ENCODE measurements around the gene FICD. TPM values are rescaled to one million over a fixed set of nuclear protein-coding genes. Genes with fewer than 3 reads are reported as not detected.

Gene FICD
- total RNA-seq, 2 donors from 2014 or later: 8.2 to 10.7 TPM

GRCh38 chr12:108566452-108566851 lies 51.4 kb downstream of the FICD start:
- no peaks in the 10 kb centered on the region for H3K9me3 ChIP-seq
- 91% methylated on average over 4 of the region's 4 CpGs for WGBS
- H3K27ac ChIP-seq: no peak overlapping the region
- intact Hi-C loops (cut with DNase I): loop anchor here (5.0 kb wide), 1 partner anchor 166 kb away; the partner anchor contains the start of gene CORO1C
- no peak for TF ChIP-seq CTCF (IDR thresholded peaks at IDR 0.05)
- TF ChIP-seq POLR2AphosphoS5 (IDR thresholded peaks at IDR 0.05): no peak
- no peak for TF ChIP-seq POLR2A (IDR thresholded peaks at IDR 0.05)
- H3K4me1 ChIP-seq (replicated peaks): no peaks in the 10 kb centered on the region
- DNase-seq (ENCODE audit: low spot score): no peak
- no peaks in the 10 kb centered on the region for H3K27me3 ChIP-seq (replicated peaks; ENCODE audit: insufficient read depth)
- no peak overlapping the region for H3K4me3 ChIP-seq
- peaks cover 0 to 12% of the 10 kb centered on the region in 2 donors for H3K36me3 ChIP-seq

GRCh38 chr12:108567406-108568337 lies 52.6 kb downstream of the FICD start:
- TF ChIP-seq POLR2AphosphoS5 (IDR thresholded peaks at IDR 0.05) (no peak), POLR2A (IDR thresholded peaks at IDR 0.05) (no peak), CTCF (IDR thresholded peaks at IDR 0.05) (no peak)
- H3K27me3 ChIP-seq (replicated peaks; ENCODE audit: insufficient read depth): no peaks in the 10 kb centered on the region
- H3K4me1 ChIP-seq (replicated peaks): no peaks in the 10 kb centered on the region
- no peaks in the 10 kb centered on the region for H3K9me3 ChIP-seq
- DNase-seq (ENCODE audit: low spot score): no peak
- 54% methylated on average over 7 of the region's 7 CpGs for WGBS
- intact Hi-C loops (cut with DNase I): loop anchor here (5.0 kb wide), 1 partner anchor 165 kb away; the partner anchor contains the start of gene CORO1C
- H3K4me3 ChIP-seq: no peak overlapping the region
- peaks cover 0 to 12% of the 10 kb centered on the region in 2 donors for H3K36me3 ChIP-seq
- H3K27ac ChIP-seq: no peak overlapping the region

- H3K27ac ChIP-seq: no peak overlapping the region
- WGBS: 77% methylated on average over 10 of the region's 10 CpGs
These were observed 53.5 kb downstream of the FICD start for GRCh38 chr12:108568338-108569154.

More at GRCh38 chr12:108568338-108569154, 53.5 kb downstream of the FICD start:
- intact Hi-C loops (cut with DNase I): loop anchor here (5.0 kb wide), 1 partner anchor 164 kb away; the partner anchor contains the start of gene CORO1C
- Histone ChIP-seq H3K36me3 (peaks cover 0 to 12% of the 10 kb centered on the region in 2 donors), H3K4me1 (replicated peaks) (no peaks in the 10 kb centered on the region), H3K27me3 (replicated peaks; ENCODE audit: insufficient read depth) (no peaks in the 10 kb centered on the region), H3K4me3 (no peak overlapping the region), H3K9me3 (no peaks in the 10 kb centered on the region)
- DNase-seq (ENCODE audit: low spot score): no peak
- no peak for TF ChIP-seq POLR2AphosphoS5 (IDR thresholded peaks at IDR 0.05)
- TF ChIP-seq POLR2A (IDR thresholded peaks at IDR 0.05): no peak
- no peak for TF ChIP-seq CTCF (IDR thresholded peaks at IDR 0.05)

Other genes starting within 250 kb of the FICD start
- 1 to 10 TPM; 3.3 to 9.1 TPM for gene CMKLR1, start 176.0 kb upstream of the FICD start, total RNA-seq
- 100 to 1,000 TPM in 1 of 2 donors, 10 to 100 TPM in 1; 54.1 to 112 TPM for gene SART3, start 45.9 kb downstream of the FICD start, total RNA-seq
- gene ISCU, start 47.3 kb downstream of the FICD start, total RNA-seq: 100 to 1,000 TPM; 170 to 203 TPM
- 10 to 100 TPM in 1 of 2 donors, 1 to 10 TPM in 1; 1.7 to 19.1 TPM for gene TMEM119, start 82.8 kb downstream of the FICD start, total RNA-seq
- 1 to 10 TPM; 2.6 to 5.3 TPM for gene SELPLG, start 118.6 kb downstream of the FICD start, total RNA-seq
- 100 to 1,000 TPM in 1 of 2 donors, 10 to 100 TPM in 1; 34.9 to 105 TPM for gene CORO1C, start 216.2 kb downstream of the FICD start, total RNA-seq

All from prostate gland (tissue), 2 donors.